CD4-positive, alpha-beta T cell treated with Interleukin-15 for 4 hours (primary cell): ENCODE measurements around the gene TLR9.

Experiments
- DNase-seq: peaks from one replicate; pipeline ENCODE4 v3.0.0-alpha.2; 2020; ENCODE audit warnings: low spot score

TLR9 gene

DNA sequence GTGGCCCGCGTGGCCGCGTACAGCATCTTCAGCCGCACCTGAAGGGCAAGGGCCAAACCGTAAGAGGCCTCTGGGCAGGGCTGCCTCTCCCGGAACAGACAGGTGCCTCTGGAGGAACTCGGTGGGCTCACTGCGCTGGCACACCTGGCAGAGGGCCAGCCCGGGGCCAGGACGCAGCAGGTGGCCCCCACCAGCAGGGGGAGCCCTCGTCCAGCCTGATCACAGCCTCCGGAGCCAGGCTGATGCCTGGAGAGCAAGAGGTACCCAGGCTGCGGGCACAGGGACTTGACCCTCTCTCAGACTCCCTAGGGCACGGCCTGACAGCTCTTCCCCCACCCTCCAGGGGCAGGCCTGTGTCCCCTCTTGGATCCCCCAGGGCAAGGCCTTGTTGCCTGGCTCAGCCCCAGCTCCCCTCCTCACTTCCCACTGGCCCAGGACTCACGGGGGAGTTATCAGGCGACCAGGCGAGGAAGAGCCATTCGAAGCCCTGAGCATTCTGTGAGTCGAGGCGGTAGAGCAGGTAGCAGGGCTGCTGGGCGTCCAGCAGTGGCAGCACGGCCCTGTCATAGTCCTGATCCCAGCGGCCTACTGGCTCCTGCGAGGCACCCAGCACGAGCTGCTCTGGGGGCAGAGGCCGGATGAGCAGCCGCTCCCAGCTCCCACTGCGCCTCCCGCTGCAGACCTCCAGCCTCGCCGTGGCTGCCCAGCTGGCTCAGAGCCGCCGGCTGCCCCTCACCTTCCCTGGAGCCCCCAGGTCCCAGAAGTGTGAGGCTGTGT, 6.2 kb upstream of the TLR9 start:
- DNase-seq: peak; percentile 86

DNA sequence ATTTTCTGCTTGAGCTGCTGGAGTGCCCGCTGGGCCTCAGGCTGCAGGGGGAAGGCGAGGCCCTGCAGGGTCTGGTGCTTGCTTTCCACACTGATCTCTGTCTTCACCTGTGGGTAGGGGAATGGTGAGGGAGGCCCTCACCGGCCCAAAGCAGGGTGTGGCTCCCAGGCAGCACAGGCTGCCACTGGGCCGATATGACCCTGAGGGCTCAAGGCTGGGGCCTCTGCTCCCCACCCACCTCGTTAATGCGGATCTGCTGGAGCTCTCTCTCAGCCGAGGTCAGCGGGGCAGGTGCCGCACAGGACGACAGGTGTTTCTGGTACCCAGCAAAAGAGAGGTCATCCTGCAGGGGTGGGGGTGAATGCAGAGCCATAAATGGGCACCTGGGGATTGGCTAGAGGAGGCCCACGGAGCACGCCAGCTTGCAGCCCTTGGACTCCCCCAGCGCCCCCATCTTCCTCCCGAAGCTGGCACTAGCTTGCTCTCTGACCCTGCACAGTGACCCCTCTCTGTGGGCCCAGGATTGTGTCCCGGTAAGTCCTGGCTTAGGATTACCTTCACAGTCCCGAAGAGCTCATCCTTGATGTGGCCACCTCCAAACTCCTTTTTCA, 5.5 kb upstream of the TLR9 start:
- DNase-seq: no peak

DNA sequence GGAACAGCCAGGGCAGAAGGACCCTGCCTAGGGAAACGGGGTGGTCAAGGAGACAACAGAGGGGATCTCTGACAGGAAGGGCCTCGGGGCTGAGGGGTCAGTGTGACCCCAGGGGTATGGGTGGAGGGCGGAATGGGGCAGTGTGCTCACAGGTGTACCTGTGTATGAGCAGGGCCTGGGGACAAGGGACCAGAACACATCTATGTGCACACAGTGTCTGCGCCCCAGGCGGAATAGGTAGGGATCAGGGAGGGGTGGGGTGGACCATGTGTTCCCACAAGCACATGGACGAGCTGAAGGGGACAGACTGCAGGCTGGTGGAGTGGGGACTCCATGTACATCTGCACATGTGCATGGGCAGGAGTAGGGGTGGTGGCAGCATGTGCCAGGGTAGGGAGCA, 5.0 kb upstream of the TLR9 start:
- no peak for DNase-seq

DNA sequence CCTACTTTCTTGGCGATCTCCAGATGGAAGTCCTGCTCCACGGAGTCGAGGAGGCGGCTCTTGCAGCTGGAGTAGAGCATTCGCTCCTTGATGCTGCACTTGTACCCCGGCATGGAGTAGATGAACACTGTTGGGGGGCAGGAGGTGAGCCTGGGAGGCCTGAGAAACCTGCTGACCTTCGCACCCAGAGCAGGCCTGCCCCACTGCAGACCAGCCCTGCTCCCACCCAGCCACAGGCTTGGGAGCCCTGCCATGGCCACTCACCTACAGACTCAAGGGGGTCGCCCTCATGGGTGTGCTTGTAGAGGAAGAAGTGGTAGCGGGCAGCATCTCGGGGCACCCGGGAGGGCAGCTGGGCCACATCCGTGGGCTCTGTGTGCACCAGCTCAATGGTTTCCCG, 4.2 kb upstream of the TLR9 start:
- DNase-seq: no peak

DNA sequence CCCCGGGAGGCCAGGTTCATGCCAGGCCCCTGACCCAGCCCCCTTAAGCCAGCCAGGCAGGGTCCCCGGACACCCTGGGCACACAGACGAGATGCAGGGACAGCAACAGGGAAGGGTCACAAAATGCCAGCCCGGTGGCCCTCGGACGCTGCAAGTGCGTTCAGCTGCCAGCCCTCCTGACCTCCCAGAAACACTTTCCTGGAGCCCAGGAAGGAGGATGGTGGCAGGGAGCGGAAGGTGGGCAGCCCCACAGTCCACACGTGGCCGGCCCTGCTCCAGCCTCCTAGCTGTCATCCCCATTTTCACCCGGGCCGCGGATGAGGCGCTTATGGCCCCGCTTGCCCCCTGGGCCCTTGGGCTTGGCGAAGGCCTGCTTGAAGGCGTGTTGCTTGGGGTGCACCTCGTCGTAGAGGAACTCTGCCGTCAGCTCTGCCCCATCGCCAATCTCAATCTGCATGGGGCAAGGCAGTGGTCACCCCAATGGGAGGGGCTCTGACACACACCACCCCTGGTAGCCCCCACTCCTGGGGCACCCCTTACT, 3.4 kb upstream of the TLR9 start:
- no peak for DNase-seq

DNA sequence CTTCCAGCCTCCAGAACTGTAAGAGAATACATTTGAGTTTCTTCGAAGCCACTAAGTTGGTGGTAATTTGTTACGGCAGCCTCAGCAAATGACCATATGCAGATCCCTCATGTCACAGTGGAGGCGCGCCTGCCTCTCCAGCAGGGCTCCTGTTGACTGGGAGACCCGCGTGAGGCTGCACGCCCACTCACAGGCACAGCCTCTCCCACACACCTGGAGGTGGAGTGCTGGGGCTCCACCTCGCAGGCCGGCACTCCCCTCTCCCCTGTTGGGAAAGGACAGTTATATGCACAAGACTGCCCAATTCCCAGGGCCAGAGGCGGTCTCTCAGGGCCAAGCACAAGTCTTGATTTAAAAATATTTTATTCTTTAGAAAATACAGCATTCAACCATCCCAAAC, 2.8 kb upstream of the TLR9 start:
- no peak for DNase-seq

DNA sequence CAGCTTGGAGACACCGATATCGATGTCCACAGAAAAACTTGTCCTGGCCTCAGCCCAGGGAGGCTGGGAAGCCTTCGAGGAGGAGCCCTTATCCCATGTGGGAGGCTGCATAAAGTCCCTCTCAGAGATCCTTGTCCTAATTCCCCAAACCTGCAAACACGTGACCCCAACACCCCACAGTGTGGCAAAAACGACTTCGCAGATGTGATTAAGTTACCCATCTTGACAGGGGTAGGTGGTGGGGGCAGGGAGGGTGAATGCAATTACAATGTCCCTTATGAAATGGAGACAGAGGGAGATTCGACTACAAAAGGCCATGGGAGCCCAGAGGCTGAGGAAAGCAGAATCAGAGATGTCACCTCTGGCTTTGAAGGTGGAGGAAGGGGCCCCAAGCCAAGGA, 2.3 kb upstream of the TLR9 start:
- no peak for DNase-seq

DNA sequence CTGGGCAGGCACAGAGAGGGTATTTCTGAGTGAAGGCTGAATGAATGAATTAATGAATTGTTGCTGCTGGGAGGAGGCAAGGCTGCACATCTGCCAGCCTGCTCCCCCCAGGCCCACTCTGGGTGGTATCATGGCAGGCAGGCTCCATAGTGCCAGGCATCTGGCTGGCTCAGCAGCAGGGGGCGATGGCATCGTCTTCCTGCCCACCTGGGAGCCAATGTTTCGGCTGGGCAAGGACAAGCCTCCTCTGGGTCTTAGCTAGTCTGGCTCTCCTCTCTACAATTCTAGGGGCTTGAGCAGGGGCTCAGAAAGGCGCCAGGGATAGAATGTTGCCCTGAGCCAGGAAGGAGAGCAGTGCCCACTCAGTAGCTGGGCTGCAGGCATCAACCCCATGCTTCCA, 1.7 kb upstream of the TLR9 start:
- DNase-seq: no peak

DNA sequence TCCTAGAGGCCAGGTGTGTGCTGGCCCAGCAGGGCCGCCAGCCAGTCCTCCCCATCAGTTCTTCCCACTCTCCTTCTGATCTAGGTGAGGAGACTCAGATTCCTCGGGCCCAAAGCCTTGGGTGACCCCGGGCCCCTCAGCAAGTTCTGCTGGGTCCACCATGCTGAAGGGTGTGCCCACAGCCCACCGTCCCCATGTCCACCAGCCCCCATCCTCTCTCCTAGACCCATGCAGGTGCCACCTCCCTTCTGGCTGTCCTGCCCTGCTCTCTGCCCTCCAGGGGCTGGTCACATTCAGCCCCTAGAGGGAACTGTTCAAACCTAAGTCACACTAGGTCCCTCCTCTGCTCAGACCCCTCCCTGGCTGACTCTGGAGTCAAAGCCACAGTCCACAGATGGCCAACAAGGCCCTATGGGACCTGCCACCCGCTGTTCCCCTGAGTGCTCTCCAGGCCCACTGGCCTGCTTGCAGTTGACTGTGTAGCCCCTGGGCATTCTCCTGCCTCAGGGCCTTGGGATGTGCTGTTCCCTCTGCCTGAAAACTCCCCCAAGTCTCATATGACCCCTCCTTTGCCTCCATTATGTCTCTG, 878 bp upstream of the TLR9 start:
- no peak for DNase-seq

DNA sequence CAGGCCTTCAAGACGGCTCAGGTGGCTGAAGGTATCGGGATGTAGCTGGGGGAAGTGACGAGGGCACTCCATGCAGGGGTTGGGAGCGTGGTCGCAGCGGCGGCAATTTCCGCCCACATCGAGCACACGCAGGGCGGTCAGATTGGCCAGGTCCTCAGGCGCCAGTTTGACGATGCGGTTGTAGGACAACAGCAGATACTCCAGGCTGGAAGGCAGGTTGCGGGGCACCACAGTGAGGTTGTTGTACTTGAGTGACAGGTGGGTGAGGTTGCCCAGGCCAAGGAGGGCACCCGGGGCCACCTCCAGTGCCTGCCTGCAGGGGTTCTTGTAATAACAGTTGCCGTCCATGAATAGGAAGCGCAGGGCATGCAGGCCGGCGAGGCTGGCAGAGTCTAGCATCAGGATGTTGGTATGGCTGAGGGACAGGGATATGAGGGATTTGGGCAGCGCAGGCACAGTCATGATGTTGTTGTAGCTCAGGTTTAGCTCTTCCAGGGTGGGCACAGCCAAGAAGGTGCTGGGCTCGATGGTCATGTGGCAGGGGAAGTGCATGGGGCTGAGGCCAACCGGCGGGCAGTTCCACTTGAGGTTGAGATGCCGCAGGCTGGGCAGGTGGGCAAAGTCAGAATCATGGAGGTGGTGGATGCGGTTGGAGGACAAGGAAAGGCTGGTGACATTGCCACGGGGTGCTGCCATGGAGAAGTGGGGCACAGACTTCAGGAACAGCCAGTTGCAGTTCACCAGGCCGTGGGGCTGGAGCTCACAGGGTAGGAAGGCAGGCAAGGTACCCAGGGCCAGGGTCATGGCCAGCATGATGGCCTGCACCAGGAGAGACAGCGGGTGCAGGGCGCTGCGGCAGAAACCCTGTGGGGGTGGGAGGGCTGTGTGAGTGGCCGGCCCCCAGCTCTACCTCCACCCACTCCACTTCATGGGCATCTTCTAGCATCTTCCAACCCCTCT, 1.7 kb downstream of the TLR9 start:
- no peak for DNase-seq

DNA sequence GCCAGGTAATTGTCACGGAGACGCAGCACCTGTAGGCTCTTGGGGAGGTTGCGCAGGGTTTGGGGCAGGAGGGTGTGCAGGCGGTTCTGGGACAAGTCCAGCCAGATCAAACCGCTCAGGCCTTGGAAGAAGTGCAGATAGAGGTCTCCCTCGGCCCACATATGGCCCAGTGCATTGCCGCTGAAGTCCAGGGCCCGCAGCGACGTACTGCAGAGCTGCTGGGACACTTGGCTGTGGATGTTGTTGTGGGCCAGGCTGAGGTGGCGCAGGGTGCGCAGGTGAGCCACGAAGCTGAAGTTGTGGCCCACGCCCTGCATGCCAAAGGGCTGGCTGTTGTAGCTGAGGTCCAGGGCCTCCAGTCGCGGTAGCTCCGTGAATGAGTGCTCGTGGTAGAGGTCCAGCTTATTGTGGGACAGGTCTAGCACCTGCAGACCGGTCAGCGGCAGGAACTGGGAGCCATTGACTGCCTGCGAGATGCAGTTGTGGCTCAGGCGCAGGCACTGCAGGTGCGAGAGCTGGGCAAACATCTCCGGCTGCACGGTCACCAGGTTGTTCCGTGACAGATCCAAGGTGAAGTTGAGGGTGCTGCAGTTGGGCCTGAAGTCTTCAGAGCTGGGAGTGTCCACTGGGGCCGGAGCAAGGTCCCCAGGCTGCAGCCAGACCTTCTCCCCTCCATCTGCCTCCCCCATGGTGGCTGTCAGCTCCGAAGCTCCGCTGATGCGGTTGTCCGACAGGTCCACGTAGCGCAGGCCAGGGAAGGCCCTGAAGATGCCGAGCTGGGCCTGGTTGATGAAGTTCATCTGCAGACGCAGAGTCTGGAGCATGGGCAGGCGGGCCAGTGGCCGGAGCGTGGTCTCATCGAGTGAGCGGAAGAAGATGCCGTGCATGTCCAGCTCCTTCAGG, 2.9 kb downstream of the TLR9 start:
- DNase-seq: no peak

DNA sequence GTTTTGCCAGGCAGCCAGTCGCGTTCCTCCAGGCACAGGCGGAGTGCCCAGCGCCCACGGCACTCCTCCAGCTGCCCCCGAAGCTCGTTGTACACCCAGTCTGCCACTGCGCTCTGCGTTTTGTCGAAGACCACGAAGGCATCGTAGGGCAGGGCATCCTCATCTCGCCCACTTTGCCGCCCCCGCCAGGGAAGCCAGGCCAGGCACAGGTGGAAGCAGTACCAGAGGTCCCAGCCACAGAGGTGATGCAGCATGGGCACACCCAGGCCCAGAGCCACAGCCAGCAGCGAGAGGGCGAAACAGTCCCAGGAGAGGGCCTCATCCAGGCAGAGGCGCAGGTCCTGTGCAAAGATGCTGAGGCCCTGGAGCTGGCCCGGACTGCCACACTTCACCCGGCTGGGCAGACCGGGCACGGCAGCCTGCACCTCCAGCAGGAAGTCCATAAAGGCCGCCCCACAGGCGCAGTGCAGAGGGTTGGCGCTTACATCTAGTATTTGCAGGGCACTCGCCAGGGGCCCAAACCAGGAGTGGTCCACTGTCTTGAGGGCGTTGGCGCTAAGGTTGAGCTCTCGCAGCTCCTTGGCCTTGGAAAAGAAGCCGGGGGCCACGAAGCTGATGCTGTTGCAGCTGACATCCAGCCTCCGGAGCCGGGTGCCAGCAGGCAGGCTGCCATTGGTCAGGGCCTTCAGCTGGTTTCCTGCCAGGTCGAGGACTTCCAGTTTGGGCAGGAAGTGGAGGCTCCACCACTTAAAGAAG, 3.7 kb downstream of the TLR9 start:
- peak; percentile 69 for DNase-seq

DNA sequence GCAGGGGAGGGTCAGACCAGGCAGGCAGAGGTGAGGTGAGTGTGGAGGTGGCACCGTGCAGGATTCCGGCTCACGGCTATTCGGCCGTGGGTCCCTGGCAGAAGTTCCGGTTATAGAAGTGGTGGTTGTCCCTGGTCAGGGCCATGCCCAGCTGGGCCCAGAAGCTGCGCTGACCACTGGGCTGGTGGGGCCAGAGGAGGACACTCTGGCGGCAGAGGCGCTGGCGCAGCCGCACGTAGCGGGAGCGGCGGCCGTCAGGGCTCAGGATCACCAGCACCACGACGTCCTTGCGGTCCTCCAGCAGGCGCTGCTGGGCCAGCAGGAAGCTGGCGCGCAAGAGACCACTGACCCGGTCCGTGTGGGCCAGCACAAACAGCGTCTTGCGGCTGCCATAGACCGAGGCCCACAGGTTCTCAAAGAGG, 4.3 kb downstream of the TLR9 start:
- no peak for DNase-seq

DNA sequence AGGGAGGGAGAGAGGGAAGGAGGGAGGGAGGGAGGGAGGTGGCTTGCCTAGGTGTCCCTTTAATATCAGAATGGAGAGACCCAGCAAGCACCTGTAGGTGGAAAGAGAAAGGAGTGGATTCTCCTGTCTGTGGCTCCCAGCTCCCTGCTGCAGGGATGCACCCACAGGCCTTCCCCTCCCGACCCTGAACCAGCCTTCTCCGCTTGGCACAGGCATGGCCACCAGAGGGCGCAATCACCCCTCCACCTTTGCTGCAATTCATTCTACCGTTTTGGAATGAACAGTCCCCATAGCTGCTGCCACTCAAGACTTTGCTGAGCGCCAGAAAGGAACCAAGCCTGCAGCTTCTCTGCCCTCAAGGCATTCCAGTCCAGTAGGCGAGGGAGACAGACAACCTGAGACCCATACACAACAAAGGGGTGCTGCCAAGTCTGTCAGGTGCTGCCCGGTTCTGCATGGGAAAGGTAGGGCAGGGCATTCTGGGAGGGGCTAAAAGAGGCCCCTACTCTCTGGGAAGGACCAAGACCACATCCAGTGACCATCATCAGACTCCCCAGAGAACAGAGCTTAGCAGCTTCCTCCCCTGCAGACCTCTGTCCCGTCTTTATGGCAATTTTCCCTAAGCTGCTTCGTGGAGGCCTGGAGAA, 4.9 kb downstream of the TLR9 start:
- peak; percentile 87 for DNase-seq

DNA sequence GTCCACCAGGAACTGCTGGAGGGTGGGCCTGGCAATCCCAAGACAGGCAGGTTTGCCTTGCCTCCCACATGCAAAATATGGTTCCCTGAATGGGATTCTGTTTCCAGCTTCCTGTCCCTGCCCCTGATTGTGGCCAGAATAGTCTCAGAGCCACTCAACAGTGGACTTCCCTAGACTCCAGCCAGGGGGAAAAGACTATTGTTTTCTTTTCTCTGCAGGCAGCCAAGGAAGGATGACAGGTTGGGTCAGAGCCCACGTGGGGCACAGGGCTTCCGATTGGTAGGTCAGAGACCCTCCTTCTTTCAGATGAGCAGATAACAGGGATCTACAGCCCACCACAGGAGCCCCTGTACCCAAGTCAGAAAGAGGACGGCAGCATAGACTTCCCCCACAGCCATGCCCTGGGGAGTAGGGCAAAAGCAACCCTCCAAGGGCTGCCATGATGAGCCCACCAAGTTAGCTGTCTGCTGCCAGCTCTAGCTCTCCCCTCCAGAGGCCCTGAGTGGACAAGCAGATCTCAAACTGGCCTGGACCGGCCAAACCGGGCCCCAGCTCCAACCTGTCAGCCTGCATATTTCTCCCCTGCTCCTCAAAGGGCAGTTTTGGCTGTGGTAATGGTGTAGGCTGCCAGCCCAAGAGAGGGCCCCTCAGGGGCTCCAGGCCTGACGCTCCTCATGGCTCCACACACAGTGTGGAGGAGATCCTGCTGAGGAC, 6.4 kb downstream of the TLR9 start:
- DNase-seq: no peak

DNA sequence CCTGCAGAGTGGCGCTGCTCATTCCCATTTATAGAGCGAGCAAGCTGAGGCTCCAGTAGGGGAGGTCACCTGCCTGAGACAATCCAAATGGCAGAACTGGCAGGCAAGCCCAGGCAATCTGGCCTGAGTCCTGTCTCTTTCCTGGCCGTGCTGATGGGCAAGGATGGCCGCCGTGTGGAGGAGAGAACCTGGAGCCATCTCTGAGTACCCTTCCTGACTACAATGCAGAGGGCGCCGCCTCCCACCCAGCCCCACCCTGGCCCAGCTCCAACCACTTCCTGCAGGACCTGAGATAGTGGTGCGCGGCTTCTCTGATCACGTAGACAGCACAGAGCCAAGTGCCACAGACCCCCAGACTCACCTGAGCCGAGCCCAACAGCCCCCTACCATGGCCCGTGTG, 7.0 kb downstream of the TLR9 start:
- peak; percentile 31 for DNase-seq

DNA sequence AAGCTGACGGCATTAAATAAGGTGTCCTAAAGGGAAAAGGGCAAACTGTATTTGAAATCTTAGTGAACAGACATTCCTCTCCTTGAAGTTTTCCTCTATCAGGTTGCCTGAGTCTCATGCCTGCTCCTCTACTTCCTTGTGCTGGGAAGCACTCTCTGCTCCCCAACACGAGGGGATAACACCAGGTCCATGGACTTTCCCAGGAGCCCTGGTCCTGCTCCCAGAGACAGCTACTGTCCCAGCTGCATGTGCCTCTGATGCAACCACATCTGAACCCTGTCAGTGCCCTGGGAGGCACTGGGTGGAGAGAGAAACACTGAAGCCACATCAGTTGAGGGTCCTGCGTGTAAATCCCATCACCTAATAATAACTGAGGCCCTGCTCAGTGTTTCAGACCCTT, 7.4 kb downstream of the TLR9 start:
- no peak for DNase-seq

DNA sequence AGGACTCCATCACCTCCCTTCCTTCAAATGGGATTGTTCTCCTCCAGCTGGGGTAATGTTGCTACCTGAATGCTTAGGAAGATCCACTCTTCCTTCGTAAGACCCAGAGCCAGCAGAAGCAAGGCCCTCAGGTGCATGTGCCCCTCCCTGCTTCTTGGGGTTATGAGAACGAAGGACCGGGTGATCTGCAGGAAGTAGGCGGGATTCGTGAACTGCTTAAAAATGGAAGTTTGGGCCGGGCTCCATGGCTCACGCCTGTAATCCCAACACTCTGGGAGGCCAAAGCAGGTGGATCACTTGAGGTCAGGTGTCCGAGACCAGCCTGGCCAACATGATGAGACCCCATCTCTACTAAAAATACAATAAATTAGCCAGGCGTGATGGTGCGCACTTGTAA, 8.0 kb downstream of the TLR9 start:
- DNase-seq: peak; percentile 39
